ENCODE results near the gene PCBP4.

PCBP4 gene

DNA sequence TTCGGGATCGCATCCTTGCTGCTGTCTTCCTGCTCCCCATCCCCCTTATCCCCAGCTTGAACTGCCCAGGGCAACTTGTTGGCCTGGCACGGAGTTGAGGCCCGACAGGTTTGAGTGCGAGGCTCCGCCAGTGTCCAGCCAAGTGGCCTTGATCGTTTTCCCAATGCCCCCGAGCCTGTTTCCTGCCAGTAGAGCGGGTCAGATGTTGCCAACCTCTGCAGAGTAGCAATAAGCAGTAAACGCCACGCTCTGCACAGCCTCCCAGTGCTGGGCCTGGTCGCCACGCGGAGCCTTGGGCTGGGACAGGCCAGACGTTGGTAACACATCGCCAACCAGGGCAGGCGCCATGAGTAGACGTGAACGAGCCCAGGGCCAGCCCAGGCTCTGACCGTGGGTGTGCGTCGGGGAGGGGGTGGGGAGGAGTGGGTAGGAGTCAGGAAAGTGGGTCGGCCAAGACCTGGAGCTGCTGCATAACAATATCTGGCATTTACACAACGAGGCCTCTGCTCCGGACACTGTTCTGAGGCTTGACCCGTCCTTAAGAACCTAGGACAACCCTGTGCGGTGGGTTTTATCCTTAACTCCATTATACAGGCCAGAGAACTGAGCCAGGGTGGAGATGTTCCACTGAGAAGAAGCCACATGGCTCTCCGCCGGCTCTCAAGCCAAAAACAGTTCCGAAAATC is 7.2 kb upstream of the PCBP4 start:
- DNase-seq = no peak

DNA sequence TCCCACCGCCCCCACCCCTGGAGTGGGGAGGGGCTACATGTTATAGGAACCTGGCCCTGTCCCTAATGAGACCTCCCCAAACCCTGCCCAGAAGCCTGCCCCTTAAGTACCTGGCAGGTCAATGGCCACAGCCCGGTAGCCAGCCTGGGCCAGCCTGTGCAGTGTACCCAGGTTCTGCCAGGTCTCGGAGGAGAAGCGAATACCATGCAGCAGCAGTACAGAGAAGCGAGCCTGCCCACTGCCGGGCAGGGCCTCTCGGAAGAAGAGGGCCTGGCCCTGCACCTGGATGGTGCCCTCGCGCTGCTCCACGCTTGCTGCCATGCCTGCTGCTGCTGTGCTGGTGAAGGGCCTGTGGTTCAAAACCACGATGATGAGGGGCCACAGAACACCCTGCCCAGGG is 4.1 kb upstream of the PCBP4 start:
- DNase-seq = no peak

GRCh38 chr3:51970606-51971300 is 3.5 kb upstream of the PCBP4 start:
- no peak for DNase-seq

- DNase-seq = no peak
These were observed 2.6 kb upstream of the PCBP4 start for GRCh38 chr3:51969841-51970240.

DNA sequence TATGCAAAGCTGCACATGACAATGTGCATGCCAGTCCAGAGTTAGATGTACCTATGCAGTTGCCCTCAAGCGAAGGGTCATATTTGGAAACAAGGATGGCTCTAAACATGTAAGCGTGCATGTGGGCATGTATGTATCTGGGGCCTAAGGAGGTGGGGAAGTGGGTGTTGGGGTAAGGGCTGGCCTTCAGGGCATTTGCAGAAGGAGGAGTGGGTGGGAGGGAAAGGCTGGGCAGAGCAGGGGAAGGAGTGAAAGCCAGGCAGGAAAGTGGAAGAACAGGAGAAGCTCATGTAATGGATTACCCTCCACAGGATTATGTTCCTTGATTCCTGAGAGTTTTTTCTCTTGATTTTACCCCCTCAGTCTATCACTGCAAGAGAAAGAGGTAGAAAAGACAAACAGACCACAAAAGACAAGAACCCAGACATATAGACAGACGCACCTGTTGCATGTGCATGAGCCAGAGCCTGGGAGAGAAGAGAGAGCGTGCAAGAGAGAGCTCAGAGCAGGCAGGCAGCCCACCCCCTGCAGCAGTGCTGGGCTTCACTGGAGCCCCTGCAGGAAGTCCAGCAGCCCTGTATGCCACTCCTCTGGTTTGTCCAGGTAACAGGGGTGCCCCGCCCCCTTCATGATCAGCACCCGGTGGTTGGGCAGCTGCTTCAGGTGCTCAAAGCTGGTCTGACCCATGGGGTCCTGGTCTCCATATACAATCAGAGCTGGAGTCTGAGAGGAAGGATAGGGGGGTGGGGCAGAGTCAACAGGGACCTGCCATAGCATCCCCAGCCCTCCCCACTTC is 1.8 kb upstream of the PCBP4 start:
- no peak for DNase-seq

DNA sequence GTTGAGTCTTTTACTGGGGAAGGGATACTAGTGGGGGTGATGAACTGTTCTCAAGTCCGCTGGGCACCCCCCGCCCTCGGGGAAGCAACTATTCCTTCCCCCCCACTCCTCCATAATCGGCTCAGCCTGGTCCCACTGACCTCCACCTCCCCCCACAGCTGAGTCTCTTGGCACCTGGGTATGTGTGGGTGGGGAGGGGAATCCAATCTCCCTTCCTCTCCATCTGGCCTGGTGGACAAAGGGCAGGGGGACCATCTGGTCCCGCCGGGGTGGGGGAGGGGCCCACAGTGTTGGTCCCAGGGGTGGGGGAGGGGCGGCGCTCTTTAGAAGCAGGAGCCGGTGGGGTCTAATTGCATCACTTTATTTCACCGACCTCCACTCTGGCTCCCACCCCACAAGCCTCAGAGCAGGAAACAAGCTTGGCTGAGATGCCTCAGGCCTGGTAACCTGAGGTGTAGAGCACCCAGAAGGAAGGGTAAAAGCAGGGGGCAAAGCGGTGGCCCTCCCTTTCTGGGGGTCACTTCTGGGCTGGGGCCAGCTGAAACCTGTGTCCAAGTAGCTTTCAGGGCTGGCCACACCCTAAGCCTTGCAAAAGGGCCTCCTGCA is 1.0 kb upstream of the PCBP4 start:
- DNase-seq = no peak

DNA sequence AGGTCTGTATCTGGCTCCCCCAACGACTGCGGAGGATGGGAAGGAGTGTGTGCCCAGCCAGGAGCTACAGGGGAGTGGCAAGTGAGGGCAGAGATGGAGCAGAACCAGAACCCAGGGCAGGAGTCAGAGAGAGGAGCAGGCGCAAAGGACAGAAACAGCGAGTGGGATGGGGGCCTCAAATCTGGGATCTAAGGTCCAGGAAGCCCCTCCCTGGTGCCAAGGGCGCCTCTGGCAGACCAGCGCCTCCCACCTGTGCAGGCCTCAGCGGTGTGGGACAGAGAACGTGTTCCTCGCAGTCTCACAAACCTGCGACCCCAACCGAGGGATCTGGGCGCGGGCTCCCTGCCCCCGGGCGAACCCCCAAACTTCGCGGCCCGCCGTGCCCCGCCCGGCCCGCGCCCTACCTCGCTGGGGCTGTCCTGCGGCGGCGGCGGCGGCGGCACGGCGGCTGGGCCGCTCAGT is 301 bp downstream of the PCBP4 start:
- DNase-seq = peak; percentile 57

- no peak for DNase-seq
These were observed 768 bp downstream of the PCBP4 start for GRCh38 chr3:51966486-51966885.

- no peak for DNase-seq
These were observed 1.2 kb downstream of the PCBP4 start for GRCh38 chr3:51966016-51966415.

- no peak for DNase-seq
These were observed 2.7 kb downstream of the PCBP4 start for GRCh38 chr3:51964521-51964920.

DNA sequence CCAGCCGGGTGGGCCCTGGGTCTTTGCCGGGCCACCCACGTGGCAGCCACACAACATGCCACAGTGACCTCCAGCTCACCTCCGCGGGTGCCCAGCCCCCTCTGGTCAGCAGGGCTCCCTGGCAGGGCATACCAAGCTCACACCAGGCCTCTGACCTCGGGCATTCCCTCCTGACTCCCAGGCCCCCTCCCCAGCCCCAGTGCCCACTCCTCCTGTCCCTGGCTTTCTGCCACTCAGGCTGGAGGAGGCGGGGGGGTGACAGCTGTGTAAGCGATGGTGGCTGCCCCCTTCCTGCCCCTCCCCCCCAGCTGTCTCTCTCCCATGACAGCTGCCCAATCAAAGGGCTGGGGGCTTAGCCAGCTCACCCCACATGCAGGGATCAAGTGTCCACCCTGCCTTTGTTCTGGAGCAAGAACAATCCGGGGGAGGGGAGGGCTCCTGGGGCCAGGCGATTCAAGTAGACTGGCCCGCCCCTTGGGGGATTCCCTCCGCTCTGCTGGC is 3.3 kb downstream of the PCBP4 start:
- peak; percentile 38 for DNase-seq

GRCh38 chr3:51962854-51963530 is 4.3 kb downstream of the PCBP4 start:
- no peak for DNase-seq

DNA sequence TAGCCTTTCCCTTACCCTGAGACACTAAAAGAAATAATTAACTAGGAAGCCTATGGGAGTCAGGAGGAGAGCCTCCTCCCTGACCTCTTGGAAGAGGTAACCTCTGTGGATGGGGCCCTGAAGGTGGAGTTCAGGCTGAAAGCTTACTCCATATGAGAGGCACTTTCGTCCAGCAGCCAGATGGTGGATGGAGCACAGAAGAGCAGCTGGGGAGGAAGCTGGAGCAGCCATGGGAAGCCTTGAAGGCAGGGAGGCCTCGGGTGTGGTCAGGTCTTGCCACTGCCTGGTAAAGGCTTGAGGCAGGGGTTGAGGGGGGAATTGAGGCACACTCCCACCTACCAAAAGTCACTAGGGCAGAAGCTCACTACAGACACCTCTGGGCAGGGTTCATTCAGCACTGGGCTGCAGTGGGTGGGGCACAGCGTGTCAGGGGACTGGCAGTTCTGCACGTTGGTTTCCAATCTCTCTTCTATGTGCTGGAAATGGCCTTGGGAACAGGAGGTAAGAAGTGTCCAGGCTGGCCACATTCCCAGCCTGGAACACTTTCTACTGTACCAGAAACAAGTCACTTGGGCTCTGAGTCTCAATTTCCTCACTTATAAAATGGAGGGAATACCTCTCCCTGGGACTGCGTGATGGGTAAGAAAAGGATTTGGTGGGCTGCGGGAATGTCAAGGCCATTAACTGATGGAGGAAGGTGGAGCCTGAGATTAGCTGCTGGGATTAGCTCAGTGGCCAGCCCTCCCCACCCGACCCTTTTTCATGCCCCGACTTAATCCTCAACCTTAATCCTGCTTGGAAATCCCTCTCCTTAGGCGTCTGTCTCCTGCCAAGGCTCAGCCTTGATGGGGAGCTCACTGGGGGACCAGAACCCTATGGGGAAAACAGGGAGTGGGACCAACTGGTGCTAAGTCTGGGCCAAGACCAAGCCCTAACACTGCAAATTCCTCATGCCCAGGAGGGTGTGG is 5.4 kb downstream of the PCBP4 start:
- DNase-seq = no peak

- DNase-seq = no peak
These were observed 6.2 kb downstream of the PCBP4 start for GRCh38 chr3:51961011-51961410.

- no peak for DNase-seq
These were observed 6.9 kb downstream of the PCBP4 start for GRCh38 chr3:51960386-51960785.

DNA sequence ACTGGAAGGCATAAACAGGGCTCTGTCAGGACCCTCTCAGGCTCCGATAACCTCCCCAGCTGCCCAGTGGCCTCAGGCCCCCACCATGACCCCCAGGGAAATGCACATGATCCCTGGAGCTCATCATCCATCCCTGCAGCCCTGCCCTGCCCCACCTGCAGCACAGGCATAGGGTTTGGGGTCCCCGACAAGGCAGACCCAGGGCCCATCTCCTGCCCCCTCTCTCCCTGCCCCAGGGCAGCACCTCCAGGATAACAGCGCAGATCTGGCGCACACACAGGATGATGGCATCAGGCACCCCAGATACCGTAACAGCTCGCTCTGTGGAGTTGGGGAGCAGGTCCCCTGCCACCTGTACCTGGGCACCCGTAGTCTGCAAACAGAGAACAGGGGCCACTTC is 7.6 kb downstream of the PCBP4 start:
- no peak for DNase-seq

GRCh38 chr3:51958603-51959521 is 8.4 kb downstream of the PCBP4 start:
- no peak for DNase-seq

- DNase-seq = no peak
These were observed 9.6 kb downstream of the PCBP4 start for GRCh38 chr3:51957520-51958205.
